T-helper 2 cell (primary cell): Measurements from ENCODE around the gene TRDN.
A peak's percentile ranks its signal among the peaks of the same experiment; 100 is the strongest.
"Not testable (repeated sequence)": the region's sequence is repeated elsewhere in the genome, so short reads cannot be mapped to it uniquely, and the experiment has no call there.

ENCODE experiments used
- DNase-seq, 5 experiments: peaks; one replicate each; pipeline versions ENCODE4 v3.0.0 to v3.0.0-alpha.2; 2012 to 2022

The TRDN gene

GRCh38 chr6:123562264-123562663 is 74.5 kb downstream of the TRDN start:
- no peak for DNase-seq

- DNase-seq, result not testable (repeated sequence)
Observed at GRCh38 chr6:123559816-123560215, 76.9 kb downstream of the TRDN start.

- not testable (repeated sequence) for DNase-seq
Observed at GRCh38 chr6:123557474-123557873, 79.3 kb downstream of the TRDN start.

- no peak for DNase-seq
Observed at GRCh38 chr6:123551939-123552707, 84.6 kb downstream of the TRDN start.

GRCh38 chr6:123550052-123550617 is 86.6 kb downstream of the TRDN start:
- peak in 1 of 5 experiments; percentile 2 for DNase-seq

GRCh38 chr6:123549476-123549875 is 87.3 kb downstream of the TRDN start:
- no peak for DNase-seq

- no peak for DNase-seq
Observed at GRCh38 chr6:123547216-123547978, 89.4 kb downstream of the TRDN start.

GRCh38 chr6:123546537-123546936 is 90.2 kb downstream of the TRDN start:
- no peak for DNase-seq

GRCh38 chr6:123541462-123541861 is 95.3 kb downstream of the TRDN start:
- DNase-seq, result no peak

- no peak for DNase-seq
Observed at GRCh38 chr6:123533862-123534648, 102.7 kb downstream of the TRDN start.

- no peak for DNase-seq
Observed at GRCh38 chr6:123529843-123530242, 106.9 kb downstream of the TRDN start.

GRCh38 chr6:123529058-123529457 is 107.7 kb downstream of the TRDN start:
- DNase-seq, result no peak

- no peak for DNase-seq
Observed at GRCh38 chr6:123527406-123527805, 109.3 kb downstream of the TRDN start.

GRCh38 chr6:123526128-123526527 is 110.6 kb downstream of the TRDN start:
- DNase-seq, result peak in 1 of 5 experiments; percentile 1

- no peak for DNase-seq
Observed at GRCh38 chr6:123524781-123525180, 112.0 kb downstream of the TRDN start.

- DNase-seq, result no peak
Observed at GRCh38 chr6:123520217-123520616, 116.5 kb downstream of the TRDN start.

GRCh38 chr6:123519189-123519505 is 117.6 kb downstream of the TRDN start:
- no peak for DNase-seq

- no peak for DNase-seq
Observed at GRCh38 chr6:123518441-123519188, 118.1 kb downstream of the TRDN start.

GRCh38 chr6:123515715-123516114 is 121.0 kb downstream of the TRDN start:
- DNase-seq, result no peak

- no peak for DNase-seq
Observed at GRCh38 chr6:123509112-123509511, 127.6 kb downstream of the TRDN start.

GRCh38 chr6:123508290-123508689 is 128.5 kb downstream of the TRDN start:
- DNase-seq, result no peak

GRCh38 chr6:123507582-123507981 is 129.2 kb downstream of the TRDN start:
- DNase-seq, result no peak
